ENCODE data around the gene STAC3.

Gene STAC3

GRCh38 chr12:57254506-57255280 is 3.7 kb upstream of the STAC3 start:
- no peak for DNase-seq (ENCODE audit: low read depth)
- TF ChIP-seq CTCF (IDR thresholded peaks at IDR 0.05; ENCODE audit: control insufficient read depth, extremely low read depth, insufficient read depth): no peak
- no peak overlapping the region for H3K4me3 ChIP-seq (ENCODE audit: low read depth, low read length)

GRCh38 chr12:57250541-57250940 is 446 bp downstream of the STAC3 start:
- TF ChIP-seq CTCF (IDR thresholded peaks at IDR 0.05; ENCODE audit: control insufficient read depth, extremely low read depth, insufficient read depth): no peak
- H3K4me3 ChIP-seq (ENCODE audit: low read depth, low read length): no peak overlapping the region
- no peak for DNase-seq (ENCODE audit: low read depth)

GRCh38 chr12:57248934-57249742 is 1.8 kb downstream of the STAC3 start:
- DNase-seq (ENCODE audit: low read depth): no peak
- no peak overlapping the region for H3K4me3 ChIP-seq (ENCODE audit: low read depth, low read length)
- no peak for TF ChIP-seq CTCF (IDR thresholded peaks at IDR 0.05; ENCODE audit: control insufficient read depth, extremely low read depth, insufficient read depth)

GRCh38 chr12:57247041-57247440 is 3.9 kb downstream of the STAC3 start:
- no peak for TF ChIP-seq CTCF (IDR thresholded peaks at IDR 0.05; ENCODE audit: control insufficient read depth, extremely low read depth, insufficient read depth)
- DNase-seq (ENCODE audit: low read depth): no peak
- H3K4me3 ChIP-seq (ENCODE audit: low read depth, low read length): no peak overlapping the region

GRCh38 chr12:57244312-57244696 is 6.7 kb downstream of the STAC3 start:
- no peak for DNase-seq (ENCODE audit: low read depth)
- no peak overlapping the region for H3K4me3 ChIP-seq (ENCODE audit: low read depth, low read length)
- no peak for TF ChIP-seq CTCF (IDR thresholded peaks at IDR 0.05; ENCODE audit: control insufficient read depth, extremely low read depth, insufficient read depth)

GRCh38 chr12:57243521-57244311 is 7.3 kb downstream of the STAC3 start:
- TF ChIP-seq CTCF (IDR thresholded peaks at IDR 0.05; ENCODE audit: control insufficient read depth, extremely low read depth, insufficient read depth): peak; percentile 84
- H3K4me3 ChIP-seq (ENCODE audit: low read depth, low read length): peak overlapping the region; percentile 52
- no peak for DNase-seq (ENCODE audit: low read depth)
